MM.1S (cell line): ENCODE data around the gene TAOK2.

ENCODE experiments used
- EZH2 ChIP-seq: fragments of 300-600 bp; sonication (generic); optimal IDR thresholded peaks from 2 replicates; pipeline ENCODE3; 2017; ENCODE audit warnings: low read depth, mild to moderate bottlenecking, antibody characterized with exemption, low read length, mixed read lengths
- EZH2phosphoT487 ChIP-seq: fragments of 300-600 bp; sonication (generic); IDR thresholded peaks from 2 replicates; pipeline ENCODE4 v1.6.1; 2018; ENCODE audit warnings: antibody characterized with exemption, low read length
- TF ChIP-seq, protein P1 (sequence below): fragments of 300-600 bp; sonication (generic); IDR thresholded peaks from 2 replicates; pipeline ENCODE4 v1.5.1; 2016; ENCODE audit warnings: antibody characterized with exemption, low read length, mixed read lengths

DNA sequence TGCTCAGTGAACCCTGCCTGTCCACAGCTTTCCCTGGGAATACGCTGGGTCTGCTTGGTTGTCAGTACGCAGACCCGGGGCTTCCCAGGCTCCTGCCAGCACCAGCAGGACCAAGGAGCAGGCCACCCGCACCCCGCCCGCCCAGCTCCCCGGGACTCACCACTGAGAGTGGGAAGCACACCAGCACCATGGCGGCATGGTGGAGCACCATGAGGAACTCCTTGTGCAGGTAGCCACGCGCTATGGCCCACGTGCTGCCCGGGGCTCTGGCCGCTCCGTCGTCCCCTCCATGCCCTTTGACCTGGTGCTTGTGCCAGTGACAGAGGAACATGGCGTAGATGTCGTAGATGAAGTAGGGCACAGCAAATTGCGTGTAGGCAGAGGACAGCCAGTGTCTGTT lies 52.8 kb downstream of the TAOK2 start:
- no peak for TF ChIP-seq EZH2
- TF ChIP-seq, protein P1, sequence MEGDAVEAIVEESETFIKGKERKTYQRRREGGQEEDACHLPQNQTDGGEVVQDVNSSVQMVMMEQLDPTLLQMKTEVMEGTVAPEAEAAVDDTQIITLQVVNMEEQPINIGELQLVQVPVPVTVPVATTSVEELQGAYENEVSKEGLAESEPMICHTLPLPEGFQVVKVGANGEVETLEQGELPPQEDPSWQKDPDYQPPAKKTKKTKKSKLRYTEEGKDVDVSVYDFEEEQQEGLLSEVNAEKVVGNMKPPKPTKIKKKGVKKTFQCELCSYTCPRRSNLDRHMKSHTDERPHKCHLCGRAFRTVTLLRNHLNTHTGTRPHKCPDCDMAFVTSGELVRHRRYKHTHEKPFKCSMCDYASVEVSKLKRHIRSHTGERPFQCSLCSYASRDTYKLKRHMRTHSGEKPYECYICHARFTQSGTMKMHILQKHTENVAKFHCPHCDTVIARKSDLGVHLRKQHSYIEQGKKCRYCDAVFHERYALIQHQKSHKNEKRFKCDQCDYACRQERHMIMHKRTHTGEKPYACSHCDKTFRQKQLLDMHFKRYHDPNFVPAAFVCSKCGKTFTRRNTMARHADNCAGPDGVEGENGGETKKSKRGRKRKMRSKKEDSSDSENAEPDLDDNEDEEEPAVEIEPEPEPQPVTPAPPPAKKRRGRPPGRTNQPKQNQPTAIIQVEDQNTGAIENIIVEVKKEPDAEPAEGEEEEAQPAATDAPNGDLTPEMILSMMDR: no peak
- TF ChIP-seq EZH2phosphoT487: no peak
